22Rv1 (cell line): ENCODE data around the gene OSM.

ENCODE experiments used
- H3K27ac ChIP-seq: fragments of 450-650 bp; 2 replicates; pipeline ENCODE4 v1.5.1; 2017
- CTCF ChIP-seq: fragments of 450-650 bp; IDR thresholded peaks from 2 replicates; pipeline ENCODE4 v1.5.1; 2017; ENCODE audit warnings: mild to moderate bottlenecking
- ZFX ChIP-seq: fragments of 450-650 bp; IDR thresholded peaks from 2 replicates; pipeline ENCODE4 v1.6.1; 2017; ENCODE audit warnings: antibody characterized with exemption, borderline replicate concordance

Gene OSM

GRCh38 chr22:30287648-30288418, 21.2 kb upstream of the OSM start:
- H3K27ac ChIP-seq = peak overlapping the region; percentile 69

GRCh38 chr22:30286813-30287647, 20.4 kb upstream of the OSM start:
- H3K27ac ChIP-seq = no peak overlapping the region
- TF ChIP-seq CTCF (peak; percentile 95), ZFX (no peak)

More at GRCh38 chr22:30287648-30288418, 21.2 kb upstream of the OSM start:
- TF ChIP-seq CTCF (peak; percentile 79), ZFX (no peak)

GRCh38 chr22:30286331-30286730, 19.7 kb upstream of the OSM start:
- no peak overlapping the region for H3K27ac ChIP-seq
- TF ChIP-seq ZFX (no peak), CTCF (no peak)

GRCh38 chr22:30285846-30286200, 19.2 kb upstream of the OSM start:
- no peak overlapping the region for H3K27ac ChIP-seq
- TF ChIP-seq CTCF = no peak
- TF ChIP-seq ZFX = no peak

GRCh38 chr22:30285176-30285845, 18.7 kb upstream of the OSM start:
- TF ChIP-seq CTCF (no peak), ZFX (no peak)
- no peak overlapping the region for H3K27ac ChIP-seq

GRCh38 chr22:30284666-30285065, 18.0 kb upstream of the OSM start:
- TF ChIP-seq CTCF = no peak
- TF ChIP-seq ZFX = no peak
- H3K27ac ChIP-seq = no peak overlapping the region

- no peak overlapping the region for H3K27ac ChIP-seq
- no peak for TF ChIP-seq ZFX
- no peak for TF ChIP-seq CTCF
Measured at GRCh38 chr22:30284172-30284571, 17.5 kb upstream of the OSM start.
